Mesodermal cell (in vitro differentiated cells): Measurements from ENCODE around the gene RHOF.

Experiments used
- H3K27ac ChIP-seq: 2 replicates; pipeline ENCODE4 v1.7.0; 2013; ENCODE audit warnings: mild to moderate bottlenecking, low read depth, low read length, moderate library complexity; ENCODE audit not compliant: severe bottlenecking
- H3K36me3 ChIP-seq: 2 replicates; pipeline ENCODE4 v1.7.1; 2013; ENCODE audit warnings: mild to moderate bottlenecking, low read length, moderate library complexity; ENCODE audit not compliant: control insufficient read depth, insufficient read depth
- H3K4me1 ChIP-seq: one replicate; pipeline ENCODE4 v1.7.1; 2013; ENCODE audit warnings: mild to moderate bottlenecking, low read length; ENCODE audit not compliant: insufficient read depth, control insufficient read depth, poor library complexity, severe bottlenecking
- H3K4me3 ChIP-seq: 2 replicates; pipeline ENCODE4 v1.7.0; 2013; ENCODE audit warnings: low read length, control low read depth, mild to moderate bottlenecking; ENCODE audit not compliant: insufficient read depth, poor library complexity, severe bottlenecking; ENCODE audit errors: extremely low read depth
- H3K9me3 ChIP-seq: 2 replicates; pipeline ENCODE4 v1.7.1; 2013; ENCODE audit warnings: mild to moderate bottlenecking, low read length, moderate library complexity; ENCODE audit not compliant: control insufficient read depth
- WGBS, 2 experiments: methylation state at CpG; one replicate each; pipeline ENCODE4 v1.1.5; 2013; ENCODE audit warnings: missing lambda C conversion rate in 2 of 2; ENCODE audit not compliant: insufficient coverage in 2 of 2; 5-methylcytosine and 5-hydroxymethylcytosine counted together

The RHOF gene

GRCh38 chr12:121819212-121819949 is 25.9 kb upstream of the RHOF start:
- H3K4me3 ChIP-seq: no peak overlapping the region
- H3K36me3 ChIP-seq: peaks cover 90% of the 10 kb centered on the region
- 94 to 97% methylated on average over 16 to 20 of the region's 22 CpGs for WGBS, 2 experiments

GRCh38 chr12:121817648-121818043 is 24.2 kb upstream of the RHOF start:
- Histone ChIP-seq H3K9me3 (no peaks in the 10 kb centered on the region), H3K4me1 (peaks cover 4% of the 10 kb centered on the region), H3K36me3 (peaks cover 89% of the 10 kb centered on the region), H3K27ac (no peak overlapping the region), H3K4me3 (no peak overlapping the region)
- 93 to 98% methylated on average over 14 to 16 of the region's 18 CpGs for WGBS, 2 experiments

More at GRCh38 chr12:121819212-121819949, 25.9 kb upstream of the RHOF start:
- Histone ChIP-seq H3K27ac (no peak overlapping the region), H3K4me1 (no peaks in the 10 kb centered on the region), H3K9me3 (no peaks in the 10 kb centered on the region)

GRCh38 chr12:121816925-121817647 is 23.6 kb upstream of the RHOF start:
- H3K4me3 ChIP-seq: no peak overlapping the region
- peaks cover 6% of the 10 kb centered on the region for H3K4me1 ChIP-seq
- no peaks in the 10 kb centered on the region for H3K9me3 ChIP-seq
- no peak overlapping the region for H3K27ac ChIP-seq
- 96% methylated on average over 29 to 33 of the region's 47 CpGs for WGBS, 2 experiments
- peaks cover 84% of the 10 kb centered on the region for H3K36me3 ChIP-seq

DNA sequence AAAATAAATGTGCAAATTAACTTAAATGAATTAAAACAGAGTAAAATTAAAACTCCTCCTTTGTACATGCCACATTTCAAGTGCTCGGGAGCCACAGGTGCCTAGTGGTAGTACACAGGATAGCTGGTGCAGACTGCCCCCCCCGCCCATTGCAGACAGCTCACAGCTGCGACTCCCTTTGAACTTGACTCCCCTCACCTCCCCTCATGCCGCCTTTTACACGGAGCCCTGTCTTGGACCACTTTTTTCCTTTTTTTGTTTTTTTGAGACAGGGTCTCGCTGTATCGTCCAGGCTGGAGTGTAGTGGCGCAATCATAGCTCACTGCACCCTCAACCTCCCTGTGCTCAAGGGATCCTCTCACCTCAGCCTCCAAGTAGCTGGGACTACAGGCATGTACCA is 21.8 kb upstream of the RHOF start:
- 89 to 95% methylated on average over 7 to 8 of the region's 8 CpGs for WGBS, 2 experiments

DNA sequence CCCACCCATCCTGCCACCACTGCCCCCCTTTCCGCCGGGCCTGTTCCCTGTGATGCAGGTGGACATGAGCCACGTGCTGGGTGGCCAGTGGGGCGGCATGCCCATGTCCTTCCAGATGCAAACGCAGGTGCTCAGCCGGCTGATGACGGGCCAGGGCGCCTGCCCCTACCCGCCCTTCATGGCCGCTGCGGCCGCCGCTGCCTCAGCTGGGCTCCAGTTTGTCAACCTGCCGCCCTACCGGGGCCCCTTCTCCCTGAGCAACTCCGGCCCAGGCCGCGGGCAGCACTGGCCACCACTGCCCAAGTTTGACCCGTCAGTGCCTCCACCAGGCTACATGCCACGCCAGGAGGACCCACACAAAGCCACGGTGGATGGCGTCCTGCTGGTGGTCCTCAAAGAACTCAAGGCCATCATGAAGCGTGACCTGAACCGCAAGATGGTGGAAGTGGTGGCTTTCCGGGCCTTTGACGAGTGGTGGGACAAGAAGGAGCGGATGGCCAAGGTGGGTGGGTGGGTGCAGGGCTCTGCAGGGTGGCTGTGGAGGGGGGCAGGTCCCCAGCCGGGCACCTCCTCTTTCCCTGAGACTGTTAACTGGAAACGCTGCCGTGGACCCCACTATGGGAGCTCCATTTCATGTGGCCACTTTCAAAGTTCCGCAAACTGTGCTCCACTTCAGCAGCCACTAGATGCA is 21.1 kb upstream of the RHOF start:
- no peak overlapping the region for H3K4me3 ChIP-seq
- H3K9me3 ChIP-seq: no peaks in the 10 kb centered on the region
- no peak overlapping the region for H3K27ac ChIP-seq
- H3K36me3 ChIP-seq: peaks cover 72% of the 10 kb centered on the region
- WGBS, 2 experiments: 94 to 95% methylated on average over 29 to 31 of the region's 31 CpGs
- H3K4me1 ChIP-seq: peaks cover 9% of the 10 kb centered on the region

More for the DNA sequence above, 21.8 kb upstream of the RHOF start:
- no peak overlapping the region for H3K27ac ChIP-seq
- no peaks in the 10 kb centered on the region for H3K9me3 ChIP-seq
- H3K36me3 ChIP-seq: peaks cover 72% of the 10 kb centered on the region
- no peak overlapping the region for H3K4me3 ChIP-seq
- H3K4me1 ChIP-seq: peaks cover 9% of the 10 kb centered on the region

DNA sequence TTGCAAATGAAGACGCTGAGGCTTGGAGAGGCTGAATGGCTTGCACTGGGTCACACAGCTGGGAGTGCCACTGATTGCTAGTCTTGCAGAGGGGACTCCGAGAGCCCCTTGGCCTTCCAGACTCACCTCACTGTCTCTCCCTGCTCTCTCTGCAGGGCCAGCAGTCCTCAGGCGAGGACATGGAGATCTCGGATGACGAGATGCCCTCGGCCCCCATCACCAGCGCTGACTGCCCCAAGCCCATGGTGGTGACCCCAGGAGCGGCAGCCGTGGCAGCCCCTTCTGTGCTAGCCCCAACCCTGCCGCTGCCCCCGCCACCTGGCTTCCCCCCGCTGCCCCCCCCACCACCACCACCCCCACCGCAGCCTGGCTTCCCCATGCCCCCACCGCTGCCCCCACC is 20.5 kb upstream of the RHOF start:
- peaks cover 72% of the 10 kb centered on the region for H3K36me3 ChIP-seq
- WGBS, 2 experiments: 96 to 98% methylated on average over 5 to 7 of the region's 14 CpGs

GRCh38 chr12:121812921-121813896 is 19.7 kb upstream of the RHOF start:
- H3K36me3 ChIP-seq: peaks cover 78% of the 10 kb centered on the region

More for the DNA sequence above, 20.5 kb upstream of the RHOF start:
- Histone ChIP-seq H3K9me3 (no peaks in the 10 kb centered on the region), H3K4me3 (no peak overlapping the region), H3K27ac (no peak overlapping the region), H3K4me1 (peaks cover 9% of the 10 kb centered on the region)

GRCh38 chr12:121812320-121812871 is 18.9 kb upstream of the RHOF start:
- peaks cover 77% of the 10 kb centered on the region for H3K36me3 ChIP-seq
- H3K4me1 ChIP-seq: peaks cover 9% of the 10 kb centered on the region
- peak overlapping the region; percentile 57 for H3K27ac ChIP-seq
- H3K4me3 ChIP-seq: peak overlapping the region; percentile 54
- H3K9me3 ChIP-seq: no peaks in the 10 kb centered on the region
- WGBS, 2 experiments: 12% methylated on average over 20 to 24 of the region's 26 CpGs

More at GRCh38 chr12:121812921-121813896, 19.7 kb upstream of the RHOF start:
- no peak overlapping the region for H3K27ac ChIP-seq
- peaks cover 9% of the 10 kb centered on the region for H3K4me1 ChIP-seq
- peak overlapping the region; percentile 54 for H3K4me3 ChIP-seq
- no peaks in the 10 kb centered on the region for H3K9me3 ChIP-seq
- WGBS, 2 experiments: 80% methylated on average over 19 to 22 of the region's 25 CpGs

DNA sequence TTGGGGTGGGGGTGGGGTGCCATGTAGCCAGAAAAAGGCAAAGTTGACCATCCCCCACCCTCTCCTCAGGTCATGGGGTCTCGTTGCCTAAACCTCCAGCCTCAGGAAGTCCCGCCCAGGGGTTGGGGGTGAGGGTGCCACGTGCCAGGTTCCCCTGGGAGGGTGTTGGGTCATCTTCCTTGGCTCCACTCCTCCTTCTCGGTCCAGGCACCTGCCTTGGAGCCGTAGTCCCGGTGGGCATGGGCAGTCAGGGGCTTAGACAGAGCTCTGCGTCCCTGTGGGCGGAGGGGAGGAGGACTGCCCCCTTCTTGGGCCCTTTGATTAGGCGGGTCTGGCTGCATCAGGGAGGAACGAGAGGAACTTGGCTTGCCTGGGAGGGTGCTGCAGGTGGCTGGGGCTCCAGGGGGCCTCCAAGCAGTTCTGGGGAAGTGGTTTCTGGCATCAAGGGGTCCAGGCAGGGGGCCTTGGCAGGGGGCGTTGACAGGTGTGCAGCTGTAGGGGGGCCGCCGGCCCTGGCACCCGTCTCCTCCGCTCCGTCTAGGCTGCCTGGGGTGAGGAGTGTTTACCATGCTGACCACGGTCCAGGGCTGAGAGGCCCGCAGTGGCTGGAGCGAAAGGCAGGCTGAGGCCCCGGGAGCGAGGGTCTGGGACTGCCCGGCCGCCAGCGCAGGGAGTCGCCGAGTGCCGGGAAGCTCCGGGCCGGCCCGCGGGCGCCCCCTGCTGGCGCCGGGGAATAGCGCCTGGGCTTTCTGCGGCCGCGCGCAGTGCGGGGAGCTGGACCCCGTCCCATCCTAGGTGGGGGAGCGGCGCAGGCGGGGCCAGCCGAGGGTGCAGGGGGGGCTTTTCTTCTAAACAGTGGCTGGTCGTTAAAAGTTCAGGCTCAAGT is 18.2 kb upstream of the RHOF start:
- Histone ChIP-seq H3K4me1 (peaks cover 12% of the 10 kb centered on the region), H3K9me3 (no peaks in the 10 kb centered on the region), H3K36me3 (peaks cover 74% of the 10 kb centered on the region), H3K4me3 (peak overlapping the region; percentile 54), H3K27ac (peak overlapping the region; percentile 77)
- 4 to 5% methylated on average over 36 to 39 of the region's 46 CpGs for WGBS, 2 experiments
